OCI-LY1 (cell line): Measurements from ENCODE around the gene PKD1L1.

Source experiments
- H2AFZ ChIP-seq: fragments of 200-600 bp; sonication (generic), shearing (Covaris generic); 2 replicates; pipeline ENCODE4 v1.6.0; 2014; ENCODE audit warnings: antibody characterized with exemption, mild to moderate bottlenecking, low read length
- H3F3A ChIP-seq: fragments of 200-600 bp; sonication (generic), shearing (Covaris generic); 2 replicates; pipeline ENCODE4 v1.6.0; 2014; ENCODE audit warnings: mild to moderate bottlenecking, antibody characterized with exemption, low read length, moderate library complexity; ENCODE audit not compliant: insufficient read depth
- H3K27ac ChIP-seq: fragments of 200-600 bp; sonication (generic); 2 replicates; pipeline ENCODE4 v1.5.1; 2014; ENCODE audit warnings: low read length, mixed run types, mild to moderate bottlenecking, low read depth; ENCODE audit not compliant: poor library complexity, severe bottlenecking
- H3K27me3 ChIP-seq: fragments of 200-600 bp; sonication (generic); 2 replicates; pipeline ENCODE4 v1.6.0; 2014; ENCODE audit warnings: antibody characterized with exemption, mild to moderate bottlenecking, low read length, moderate library complexity; ENCODE audit not compliant: insufficient read depth
- H3K36me3 ChIP-seq: fragments of 200-600 bp; sonication (generic); 2 replicates; pipeline ENCODE4 v1.6.1; 2014; ENCODE audit warnings: mild to moderate bottlenecking, antibody characterized with exemption, low read length, moderate library complexity, mixed read lengths; ENCODE audit not compliant: insufficient read depth
- H3K4me1 ChIP-seq: fragments of 200-600 bp; sonication (generic); 2 replicates; pipeline ENCODE4 v1.5.1; 2014; ENCODE audit warnings: mild to moderate bottlenecking, low read length, moderate library complexity; ENCODE audit not compliant: insufficient read depth, severe bottlenecking
- H3K4me2 ChIP-seq: fragments of 200-600 bp; sonication (generic), shearing (Covaris generic); 2 replicates; pipeline ENCODE4 v1.6.1; 2014; ENCODE audit warnings: low read length
- H3K4me3 ChIP-seq: fragments of 200-600 bp; sonication (generic); 2 replicates; pipeline ENCODE4 v1.5.1; 2014; ENCODE audit warnings: low read length, low read depth, mild to moderate bottlenecking, mixed read lengths; ENCODE audit not compliant: poor library complexity, severe bottlenecking
- H3K79me2 ChIP-seq: fragments of 200-600 bp; shearing (Covaris generic); 2 replicates; pipeline ENCODE4 v1.6.1; 2016; ENCODE audit warnings: mixed run types, low read length, mixed read lengths; ENCODE audit not compliant: insufficient read depth
- H3K9ac ChIP-seq: fragments of 200-600 bp; sonication (generic), shearing (Covaris generic); 2 replicates; pipeline ENCODE4 v1.6.1; 2014; ENCODE audit warnings: mild to moderate bottlenecking, low read length, mixed read lengths
- H3K9me2 ChIP-seq: fragments of 200-600 bp; sonication (generic), shearing (Covaris generic); 2 replicates; pipeline ENCODE4 v1.6.1; 2014; ENCODE audit warnings: low read depth, mild to moderate bottlenecking, low read length, mixed read lengths
- H3K9me3 ChIP-seq: fragments of 200-600 bp; shearing (Covaris generic); 2 replicates; pipeline ENCODE4 v1.6.1; 2014; ENCODE audit warnings: low read length, mixed read lengths
- H4K20me1 ChIP-seq: fragments of 200-600 bp; sonication (generic), shearing (Covaris generic); 2 replicates; pipeline ENCODE4 v1.6.0; 2016; ENCODE audit warnings: mild to moderate bottlenecking, low read length; ENCODE audit not compliant: insufficient read depth
- CTCF ChIP-seq: fragments of 200-600 bp; sonication (generic), shearing (Covaris generic); IDR thresholded peaks from 2 replicates; pipeline ENCODE4 v1.5.1; 2017; ENCODE audit warnings: mild to moderate bottlenecking, antibody characterized with exemption, low read length, moderate library complexity, mixed read lengths
- EZH2 ChIP-seq: fragments of 200-600 bp; sonication (generic), shearing (Covaris generic); IDR thresholded peaks from 2 replicates; pipeline ENCODE4 v1.8.0; 2017; ENCODE audit warnings: borderline replicate concordance, mixed run types, mild to moderate bottlenecking, antibody characterized with exemption, low read length, moderate library complexity, mixed read lengths

Gene PKD1L1

GRCh38 chr7:47915616-47915976 is 32.7 kb downstream of the PKD1L1 start:
- Histone ChIP-seq H3K9me2 (no peaks in the 10 kb centered on the region), H3K79me2 (no peaks in the 10 kb centered on the region), H3K27me3 (0 out of 2 replicates have a peak, but pooled peaks cover 5% of the 10 kb centered on the region), H3K4me1 (no peaks in the 10 kb centered on the region), H3K4me3 (no peak overlapping the region), H4K20me1 (no peaks in the 10 kb centered on the region), H2AFZ (no peak overlapping the region), H3K9ac (no peak overlapping the region), H3K27ac (no peak overlapping the region), H3K9me3 (no peaks in the 10 kb centered on the region), H3K4me2 (no peak overlapping the region), H3F3A (no peaks in the 10 kb centered on the region), H3K36me3 (no peaks in the 10 kb centered on the region)
- TF ChIP-seq EZH2, result no peak

GRCh38 chr7:47914717-47915615 is 33.3 kb downstream of the PKD1L1 start:
- H2AFZ ChIP-seq, result no peak overlapping the region
- no peaks in the 10 kb centered on the region for H3K36me3 ChIP-seq
- no peaks in the 10 kb centered on the region for H3K9me3 ChIP-seq
- no peak overlapping the region for H3K4me2 ChIP-seq
- no peaks in the 10 kb centered on the region for H3K79me2 ChIP-seq
- H3F3A ChIP-seq, result no peaks in the 10 kb centered on the region
- no peaks in the 10 kb centered on the region for H3K4me1 ChIP-seq
- no peaks in the 10 kb centered on the region for H4K20me1 ChIP-seq
- 0 out of 2 replicates have a peak, but pooled peaks cover 5% of the 10 kb centered on the region for H3K27me3 ChIP-seq
- TF ChIP-seq EZH2 (no peak), CTCF (no peak)
- no peaks in the 10 kb centered on the region for H3K9me2 ChIP-seq
- H3K4me3 ChIP-seq, result no peak overlapping the region
- no peak overlapping the region for H3K27ac ChIP-seq
- H3K9ac ChIP-seq, result no peak overlapping the region

- no peak for TF ChIP-seq CTCF
- TF ChIP-seq EZH2, result no peak
- H3K79me2 ChIP-seq, result no peaks in the 10 kb centered on the region
- no peaks in the 10 kb centered on the region for H3K9me2 ChIP-seq
- H3K36me3 ChIP-seq, result no peaks in the 10 kb centered on the region
- no peak overlapping the region for H3K9ac ChIP-seq
- no peak overlapping the region for H3K4me2 ChIP-seq
- no peaks in the 10 kb centered on the region for H3K4me1 ChIP-seq
- H3F3A ChIP-seq, result no peaks in the 10 kb centered on the region
- H2AFZ ChIP-seq, result no peak overlapping the region
- H3K4me3 ChIP-seq, result no peak overlapping the region
- H4K20me1 ChIP-seq, result no peaks in the 10 kb centered on the region
- H3K27ac ChIP-seq, result no peak overlapping the region
- H3K27me3 ChIP-seq, result 0 out of 2 replicates have a peak, but pooled peaks cover 5% of the 10 kb centered on the region
- no peaks in the 10 kb centered on the region for H3K9me3 ChIP-seq
Observed at GRCh38 chr7:47912332-47912731, 35.9 kb downstream of the PKD1L1 start.
